ENCODE results near the gene NRXN3.

The NRXN3 gene

GRCh38 chr14:79686196-79686595 is 1516.0 kb downstream of the NRXN3 start:
- DNase-seq = no peak

GRCh38 chr14:79690960-79691359 is 1520.8 kb downstream of the NRXN3 start:
- DNase-seq = no peak

- DNase-seq = no peak
Measured at GRCh38 chr14:79693935-79694334, 1523.8 kb downstream of the NRXN3 start.

- DNase-seq = no peak
Measured at GRCh38 chr14:79695307-79695706, 1525.1 kb downstream of the NRXN3 start.

- no peak for DNase-seq
Measured at GRCh38 chr14:79698298-79698711, 1528.1 kb downstream of the NRXN3 start.

- no peak for DNase-seq
Measured at GRCh38 chr14:79699206-79699605, 1529.0 kb downstream of the NRXN3 start.

- DNase-seq = no peak
Measured at GRCh38 chr14:79701371-79701770, 1531.2 kb downstream of the NRXN3 start.

- DNase-seq = no peak
Measured at GRCh38 chr14:79702197-79702596, 1532.0 kb downstream of the NRXN3 start.

GRCh38 chr14:79703209-79703608 is 1533.0 kb downstream of the NRXN3 start:
- DNase-seq = no peak

- no peak for DNase-seq
Measured at GRCh38 chr14:79704041-79704807, 1534.1 kb downstream of the NRXN3 start.

GRCh38 chr14:79705126-79705894 is 1535.1 kb downstream of the NRXN3 start:
- no peak for DNase-seq

GRCh38 chr14:79706382-79706781 is 1536.2 kb downstream of the NRXN3 start:
- DNase-seq = no peak

- DNase-seq = no peak
Measured at GRCh38 chr14:79708426-79709388, 1538.5 kb downstream of the NRXN3 start.

GRCh38 chr14:79709573-79709972 is 1539.4 kb downstream of the NRXN3 start:
- no peak for DNase-seq

- DNase-seq = no peak
Measured at GRCh38 chr14:79712302-79712950, 1542.3 kb downstream of the NRXN3 start.

- DNase-seq = no peak
Measured at GRCh38 chr14:79721399-79722084, 1551.4 kb downstream of the NRXN3 start.

GRCh38 chr14:79724934-79725717 is 1555.0 kb downstream of the NRXN3 start:
- DNase-seq = no peak

GRCh38 chr14:79727900-79728299 is 1557.7 kb downstream of the NRXN3 start:
- DNase-seq = no peak

- DNase-seq = no peak
Measured at GRCh38 chr14:79728331-79728730, 1558.2 kb downstream of the NRXN3 start.

GRCh38 chr14:79729731-79730130 is 1559.6 kb downstream of the NRXN3 start:
- no peak for DNase-seq

GRCh38 chr14:79730196-79730595 is 1560.0 kb downstream of the NRXN3 start:
- no peak for DNase-seq
